ENCODE measurements around the gene DENND1A.

DNA sequence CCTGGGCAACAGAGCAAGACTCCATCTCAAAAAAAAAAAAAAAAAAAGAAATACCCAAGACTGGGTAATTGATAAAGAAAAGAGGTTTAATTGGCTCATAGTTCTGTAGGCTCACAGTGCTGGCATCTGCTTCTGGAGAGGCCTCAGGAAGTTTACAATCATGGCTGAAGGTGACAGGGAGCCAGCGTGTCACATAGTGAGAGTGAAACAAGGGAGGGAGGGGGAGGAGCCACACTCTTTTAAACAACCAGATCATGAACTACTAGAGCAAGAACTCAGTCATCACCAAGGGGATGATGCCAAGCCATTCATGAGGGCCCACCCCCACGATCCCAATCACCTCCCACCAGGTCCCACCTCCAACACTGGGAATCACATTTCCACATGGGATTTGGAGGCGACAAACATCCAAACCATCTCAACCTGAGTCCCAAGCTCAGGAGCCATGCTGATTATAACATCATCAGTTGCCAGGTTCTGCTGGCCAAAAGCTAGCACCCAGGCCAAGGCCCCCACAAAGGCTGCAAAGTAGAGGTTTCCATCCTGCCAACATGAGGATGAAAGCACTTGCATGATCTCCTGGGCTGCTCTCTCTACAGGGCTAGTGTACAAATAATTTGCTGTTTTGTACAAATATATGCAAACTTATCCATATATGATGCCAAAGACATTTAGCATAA, 15.3 kb downstream of the DENND1A start:
- TF ChIP-seq L3MBTL2 (conservative IDR thresholded peaks at IDR 0.05), result no peak
- no peak for TF ChIP-seq ZNF384 (IDR thresholded peaks at IDR 0.05)
- TF ChIP-seq SUZ12 (IDR thresholded peaks at IDR 0.05), result no peak
- no peak for TF ChIP-seq ELF4 (IDR thresholded peaks at IDR 0.05)
- TF ChIP-seq FOXM1 (IDR thresholded peaks at IDR 0.05; ENCODE audit: borderline replicate concordance), result no peak
- no peak for TF ChIP-seq BHLHE40 (IDR thresholded peaks at IDR 0.05; ENCODE audit: borderline replicate concordance)

Data from HEK293T (cell line).